Type B pancreatic cell (in vitro differentiated cells): ENCODE measurements around the gene TRPM3. TPM values are rescaled to one million over a fixed set of nuclear protein-coding genes. Genes with fewer than 3 reads are reported as not detected.

Experiments
- DNase-seq: peaks from one replicate; pipeline ENCODE4 v3.0.0; 2021; ENCODE audit warnings: mixed read lengths; ENCODE audit not compliant: unreplicated experiment; ENCODE audit errors: extremely low spot score
- H3K27ac Mint-ChIP-seq: 2 replicates; pipeline ENCODE4 v1.8.0; 2021; ENCODE audit warnings: mild to moderate bottlenecking, mixed read lengths
- H3K27me3 Mint-ChIP-seq: 2 replicates; pipeline ENCODE4 v1.8.0; 2021; ENCODE audit warnings: mixed read lengths
- H3K36me3 Mint-ChIP-seq: 2 replicates; pipeline ENCODE4 v1.8.0; 2021; ENCODE audit warnings: mixed read lengths
- H3K4me1 Mint-ChIP-seq: one replicate; pipeline ENCODE4 v1.8.0; 2021; ENCODE audit warnings: mixed read lengths; ENCODE audit not compliant: unreplicated experiment
- H3K4me3 Mint-ChIP-seq: 2 replicates; pipeline ENCODE4 v1.8.0; 2021; ENCODE audit warnings: mild to moderate bottlenecking, mixed read lengths
- H3K9me3 Mint-ChIP-seq: 2 replicates; pipeline ENCODE4 v1.8.0; 2021; ENCODE audit warnings: mixed read lengths
- CTCF ChIP-seq: fragments of 200-600 bp; sonication (generic); conservative IDR thresholded peaks from 2 replicates; pipeline ENCODE4 v1.5.0; 2021; ENCODE audit warnings: antibody characterized with exemption, mild to moderate bottlenecking
- total RNA-seq: library from RNA; stranded (reverse); gene quantifications from 2 replicates; pipeline ENCODE4 v1.2.1, GENCODE V29; 2021; ENCODE audit warnings: low replicate concordance

Gene TRPM3
- total RNA-seq, 1 donor from 2014 or later = 17.0 TPM

GRCh38 chr9:70574151-70574837 lies 547.1 kb downstream of the TRPM3 start:
- peak overlapping the region; percentile 4 for H3K27ac Mint-ChIP-seq
- H3K4me1 Mint-ChIP-seq = peaks cover 7% of the 10 kb centered on the region
- no peak for DNase-seq
- no peaks in the 10 kb centered on the region for H3K9me3 Mint-ChIP-seq
- H3K27me3 Mint-ChIP-seq = no peaks in the 10 kb centered on the region
- TF ChIP-seq CTCF = no peak
- no peak overlapping the region for H3K4me3 Mint-ChIP-seq
- no peaks in the 10 kb centered on the region for H3K36me3 Mint-ChIP-seq

GRCh38 chr9:70573308-70573707 lies 548.1 kb downstream of the TRPM3 start:
- Mint-ChIP-seq H3K4me3 (no peak overlapping the region), H3K27me3 (no peaks in the 10 kb centered on the region), H3K9me3 (no peaks in the 10 kb centered on the region), H3K36me3 (no peaks in the 10 kb centered on the region), H3K4me1 (peaks cover 7% of the 10 kb centered on the region), H3K27ac (no peak overlapping the region)
- no peak for DNase-seq
- TF ChIP-seq CTCF = no peak

- no peaks in the 10 kb centered on the region for H3K27me3 Mint-ChIP-seq
- no peak for TF ChIP-seq CTCF
- no peaks in the 10 kb centered on the region for H3K36me3 Mint-ChIP-seq
- no peak overlapping the region for H3K4me3 Mint-ChIP-seq
- no peak overlapping the region for H3K27ac Mint-ChIP-seq
- no peak for DNase-seq
- peaks cover 16% of the 10 kb centered on the region for H3K4me1 Mint-ChIP-seq
- no peaks in the 10 kb centered on the region for H3K9me3 Mint-ChIP-seq
Measured at GRCh38 chr9:70571258-70571657, 550.2 kb downstream of the TRPM3 start.

GRCh38 chr9:70569791-70570190 lies 551.6 kb downstream of the TRPM3 start:
- H3K9me3 Mint-ChIP-seq = no peaks in the 10 kb centered on the region
- DNase-seq = no peak
- no peaks in the 10 kb centered on the region for H3K36me3 Mint-ChIP-seq
- no peak overlapping the region for H3K4me3 Mint-ChIP-seq
- TF ChIP-seq CTCF = no peak
- no peaks in the 10 kb centered on the region for H3K27me3 Mint-ChIP-seq
- H3K4me1 Mint-ChIP-seq = peaks cover 17% of the 10 kb centered on the region
- no peak overlapping the region for H3K27ac Mint-ChIP-seq

- no peak for TF ChIP-seq CTCF
- Mint-ChIP-seq H3K4me1 (peaks cover 20% of the 10 kb centered on the region), H3K27ac (no peak overlapping the region), H3K27me3 (no peaks in the 10 kb centered on the region), H3K36me3 (no peaks in the 10 kb centered on the region), H3K4me3 (no peak overlapping the region), H3K9me3 (no peaks in the 10 kb centered on the region)
- no peak for DNase-seq
Measured at GRCh38 chr9:70569070-70569772, 552.2 kb downstream of the TRPM3 start.
